AG04449 (cell line): ENCODE measurements around the gene SLC32A1.

ENCODE experiments used
- CTCF ChIA-PET: fragments of 350-600 bp; formaldehyde crosslinking; extraction: SDS; loops from one replicate; lab custom pipeline; 2021; ENCODE audit warnings: antibody characterized with exemption; lab: Yijun Ruan, JAX
- POLR2A ChIA-PET: fragments of 400-600, 350-600 bp; formaldehyde crosslinking; extraction: SDS; loops from one replicate; lab custom pipeline; 2020; ENCODE audit warnings: antibody characterized with exemption, inconsistent platforms; lab: Yijun Ruan, JAX
- DNase-seq: peaks from one replicate; pipeline ENCODE4 v3.0.0-alpha.2; 2010; ENCODE audit warnings: low read depth, low spot score
- H3K4me3 ChIP-seq: 2 replicates; pipeline ENCODE4 v1.5.1; 2011; ENCODE audit warnings: low read depth, mild to moderate bottlenecking, control low read depth, low read length
- CTCF ChIP-seq: IDR thresholded peaks from one replicate; pipeline ENCODE4 v1.5.1; 2011; ENCODE audit warnings: mild to moderate bottlenecking, moderate library complexity, low read length, control low read depth, inconsistent platforms; ENCODE audit not compliant: insufficient read depth; ENCODE audit errors: missing control alignments

The SLC32A1 gene

GRCh38 chr20:38703526-38703925 is 20.8 kb upstream of the SLC32A1 start:
- ChIA-PET CTCF (interaction anchor here (0.9 kb wide), 1 partner anchor 21 kb away, joined by 3 read pairs; the partner anchor contains the start of gene SLC32A1), POLR2A (no interaction called here)
- no peak overlapping the region for H3K4me3 ChIP-seq
- no peak for TF ChIP-seq CTCF
- DNase-seq, result no peak

GRCh38 chr20:38704136-38704535 is 20.1 kb upstream of the SLC32A1 start:
- no peak for DNase-seq

GRCh38 chr20:38706509-38706908 is 17.8 kb upstream of the SLC32A1 start:
- no peak for DNase-seq
- no peak overlapping the region for H3K4me3 ChIP-seq
- POLR2A ChIA-PET, result no interaction called here
- TF ChIP-seq CTCF, result no peak
- CTCF ChIA-PET, result interaction anchor here (1.0 kb wide), 1 partner anchor 187 kb away, joined by 3 read pairs; no protein-coding TSS in a partner anchor

More at GRCh38 chr20:38704136-38704535, 20.1 kb upstream of the SLC32A1 start:
- H3K4me3 ChIP-seq, result no peak overlapping the region
- no peak for TF ChIP-seq CTCF
- ChIA-PET POLR2A (no interaction called here), CTCF (interaction anchor here (0.9 kb wide), 1 partner anchor 20 kb away, joined by 3 read pairs; the partner anchor contains the start of gene SLC32A1)

GRCh38 chr20:38714308-38714707 is 10.0 kb upstream of the SLC32A1 start:
- no peak overlapping the region for H3K4me3 ChIP-seq
- no peak for TF ChIP-seq CTCF
- POLR2A ChIA-PET, result no interaction called here
- CTCF ChIA-PET, result no interaction called here
- no peak for DNase-seq

GRCh38 chr20:38715646-38716045 is 8.6 kb upstream of the SLC32A1 start:
- POLR2A ChIA-PET, result no interaction called here
- H3K4me3 ChIP-seq, result no peak overlapping the region
- CTCF ChIA-PET, result no interaction called here
- DNase-seq, result no peak
- TF ChIP-seq CTCF, result no peak

GRCh38 chr20:38722683-38723016 is 1.6 kb upstream of the SLC32A1 start:
- ChIA-PET CTCF (interaction anchor here (2.9 kb wide), 1 partner anchor 10 kb away, joined by 8 read pairs; no protein-coding TSS in a partner anchor), POLR2A (no interaction called here)
- H3K4me3 ChIP-seq, result no peak overlapping the region
- no peak for DNase-seq
- no peak for TF ChIP-seq CTCF
